ENCODE results near the gene BBOX1.
"Not testable (repeated sequence)": the region's sequence is repeated elsewhere in the genome, so short reads cannot be mapped to it uniquely, and the experiment has no call there.

BBOX1 gene

GRCh38 chr11:27085605-27086004 lies 45.0 kb downstream of the BBOX1 start:
- DNase-seq: no peak

- DNase-seq: no peak
Observed at GRCh38 chr11:27087432-27087831, 46.8 kb downstream of the BBOX1 start.

GRCh38 chr11:27088353-27088752 lies 47.7 kb downstream of the BBOX1 start:
- no peak for DNase-seq

- DNase-seq: no peak
Observed at GRCh38 chr11:27089746-27090145, 49.1 kb downstream of the BBOX1 start.

GRCh38 chr11:27090357-27090948 lies 49.8 kb downstream of the BBOX1 start:
- not testable (repeated sequence) for DNase-seq

- no peak for DNase-seq
Observed at GRCh38 chr11:27094120-27094519, 53.5 kb downstream of the BBOX1 start.

GRCh38 chr11:27095059-27095458 lies 54.4 kb downstream of the BBOX1 start:
- no peak for DNase-seq

- DNase-seq: no peak
Observed at GRCh38 chr11:27095887-27096286, 55.3 kb downstream of the BBOX1 start.

- DNase-seq: no peak
Observed at GRCh38 chr11:27097551-27097950, 56.9 kb downstream of the BBOX1 start.

- no peak for DNase-seq
Observed at GRCh38 chr11:27100534-27100933, 59.9 kb downstream of the BBOX1 start.

GRCh38 chr11:27107548-27107947 lies 66.9 kb downstream of the BBOX1 start:
- no peak for DNase-seq

GRCh38 chr11:27108809-27109208 lies 68.2 kb downstream of the BBOX1 start:
- DNase-seq: no peak

- no peak for DNase-seq
Observed at GRCh38 chr11:27111896-27112295, 71.3 kb downstream of the BBOX1 start.

- DNase-seq: no peak
Observed at GRCh38 chr11:27112946-27113345, 72.3 kb downstream of the BBOX1 start.

GRCh38 chr11:27115051-27115650 lies 74.5 kb downstream of the BBOX1 start:
- no peak for DNase-seq

- no peak for DNase-seq
Observed at GRCh38 chr11:27116684-27117083, 76.1 kb downstream of the BBOX1 start.

GRCh38 chr11:27118371-27118770 lies 77.8 kb downstream of the BBOX1 start:
- no peak for DNase-seq

- no peak for DNase-seq
Observed at GRCh38 chr11:27118949-27119348, 78.3 kb downstream of the BBOX1 start.

GRCh38 chr11:27119396-27119795 lies 78.8 kb downstream of the BBOX1 start:
- no peak for DNase-seq

GRCh38 chr11:27120211-27120610 lies 79.6 kb downstream of the BBOX1 start:
- no peak for DNase-seq

- DNase-seq: no peak
Observed at GRCh38 chr11:27122001-27122400, 81.4 kb downstream of the BBOX1 start.

- no peak for DNase-seq
Observed at GRCh38 chr11:27124514-27125264, 84.1 kb downstream of the BBOX1 start.

- DNase-seq: no peak
Observed at GRCh38 chr11:27129686-27130085, 89.1 kb downstream of the BBOX1 start.

GRCh38 chr11:27130806-27131205 lies 90.2 kb downstream of the BBOX1 start:
- DNase-seq: no peak

Data from CD4-positive, alpha-beta T cell treated with Interleukin-17A for 4 hours (primary cell).